ENCODE measurements around the gene RSPH10B.
"Not testable (repeated sequence)": the region's sequence is repeated elsewhere in the genome, so short reads cannot be mapped to it uniquely, and the experiment has no call there.

The RSPH10B gene

DNA sequence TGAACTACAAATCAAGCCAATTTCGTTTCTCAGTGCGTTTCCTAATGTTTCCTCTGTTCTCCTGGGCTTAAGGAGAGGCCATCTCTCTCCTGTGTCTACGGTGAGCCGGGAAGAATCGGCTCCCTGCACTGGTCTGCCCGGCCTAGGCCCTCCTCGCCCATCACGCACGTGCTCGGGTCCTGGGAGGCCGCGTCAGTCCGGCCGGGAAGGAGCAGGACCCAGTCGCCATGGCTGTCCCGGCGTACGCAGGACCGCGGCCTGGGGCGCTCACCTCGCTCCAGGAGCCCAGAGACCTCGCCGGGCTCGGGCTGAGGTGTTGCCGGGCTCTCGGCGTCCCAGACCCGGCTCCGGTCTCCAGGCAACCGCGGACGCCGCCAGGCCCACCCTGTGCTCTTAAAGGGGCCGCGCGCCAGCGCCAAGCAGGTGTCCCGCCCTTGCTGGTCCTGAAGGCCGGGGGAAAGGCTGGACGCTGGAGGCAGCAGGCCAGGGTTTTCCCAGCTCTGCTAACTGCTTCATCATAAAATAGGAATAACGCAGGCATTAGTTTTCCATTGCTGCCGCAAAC is at the start of gene RSPH10B:
Gene RSPH10B (minus strand): TSS at position 343 of the 565 bp plus-strand sequence. CDS start 3,573 bp downstream, outside the sequence.
- DNase-seq, result not testable (repeated sequence)

- no peak for DNase-seq
Observed at GRCh38 chr7:6016653-6016966, 46.1 kb upstream of the RSPH10B start.

DNA sequence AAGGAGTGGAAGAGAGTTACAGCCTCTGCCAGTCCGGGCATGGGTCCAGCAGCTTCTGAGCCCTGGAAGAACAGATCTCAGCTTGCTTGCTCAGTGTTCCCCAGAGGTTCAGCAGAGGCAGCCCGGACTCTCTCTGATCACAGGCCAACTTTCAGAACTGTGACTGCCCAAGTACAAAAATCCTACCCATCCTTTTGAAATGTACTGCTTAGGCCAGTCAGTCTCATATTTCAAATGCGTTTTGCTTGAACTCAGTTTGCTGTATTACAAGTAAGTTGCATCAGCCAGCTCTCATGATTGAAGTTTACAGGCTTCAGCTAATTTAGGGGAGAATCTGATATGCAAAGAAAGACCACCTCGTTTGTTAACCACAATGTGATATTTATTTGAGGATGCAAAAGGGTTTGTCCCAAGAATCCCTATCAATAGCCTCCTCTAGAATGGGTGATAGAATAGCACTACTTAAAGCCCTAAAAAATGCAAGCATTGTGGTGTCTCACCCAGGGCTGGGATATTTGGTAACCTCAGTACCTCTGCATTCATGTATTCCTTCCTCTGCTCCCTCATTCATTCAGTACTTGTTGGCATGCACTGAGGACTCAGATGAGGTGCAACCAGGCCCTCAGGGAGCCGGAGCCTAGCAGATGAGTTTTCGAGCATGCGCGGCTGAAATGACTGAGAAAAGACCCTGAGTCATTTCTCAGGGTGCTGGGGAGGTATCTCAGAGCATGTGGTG is 45.6 kb upstream of the RSPH10B start:
- peak; percentile 86 for DNase-seq

GRCh38 chr7:6012355-6013104 is 42.0 kb upstream of the RSPH10B start:
- no peak for DNase-seq

DNA sequence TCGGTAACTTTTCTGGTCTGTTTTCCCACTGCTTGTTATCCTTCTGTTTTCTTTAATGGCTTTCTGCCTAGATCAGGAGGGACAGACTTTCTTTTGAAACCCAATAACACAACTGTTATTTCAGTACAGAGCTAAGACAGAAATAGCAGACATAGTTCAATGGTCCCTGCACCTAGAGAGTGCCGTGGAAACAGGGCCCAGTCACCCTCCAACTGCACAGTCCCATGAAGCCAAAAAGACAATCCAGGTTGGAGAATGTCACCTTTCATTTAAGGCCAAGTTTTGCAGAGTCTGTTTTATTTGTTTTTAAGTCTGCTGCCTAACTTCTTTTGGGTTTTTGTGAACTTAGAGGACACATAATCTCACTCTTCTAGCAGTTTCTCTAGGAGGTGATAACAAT is 41.1 kb upstream of the RSPH10B start:
- no peak for DNase-seq

- not testable (repeated sequence) for DNase-seq
Observed at GRCh38 chr7:6010370-6010769, 39.9 kb upstream of the RSPH10B start.

DNA sequence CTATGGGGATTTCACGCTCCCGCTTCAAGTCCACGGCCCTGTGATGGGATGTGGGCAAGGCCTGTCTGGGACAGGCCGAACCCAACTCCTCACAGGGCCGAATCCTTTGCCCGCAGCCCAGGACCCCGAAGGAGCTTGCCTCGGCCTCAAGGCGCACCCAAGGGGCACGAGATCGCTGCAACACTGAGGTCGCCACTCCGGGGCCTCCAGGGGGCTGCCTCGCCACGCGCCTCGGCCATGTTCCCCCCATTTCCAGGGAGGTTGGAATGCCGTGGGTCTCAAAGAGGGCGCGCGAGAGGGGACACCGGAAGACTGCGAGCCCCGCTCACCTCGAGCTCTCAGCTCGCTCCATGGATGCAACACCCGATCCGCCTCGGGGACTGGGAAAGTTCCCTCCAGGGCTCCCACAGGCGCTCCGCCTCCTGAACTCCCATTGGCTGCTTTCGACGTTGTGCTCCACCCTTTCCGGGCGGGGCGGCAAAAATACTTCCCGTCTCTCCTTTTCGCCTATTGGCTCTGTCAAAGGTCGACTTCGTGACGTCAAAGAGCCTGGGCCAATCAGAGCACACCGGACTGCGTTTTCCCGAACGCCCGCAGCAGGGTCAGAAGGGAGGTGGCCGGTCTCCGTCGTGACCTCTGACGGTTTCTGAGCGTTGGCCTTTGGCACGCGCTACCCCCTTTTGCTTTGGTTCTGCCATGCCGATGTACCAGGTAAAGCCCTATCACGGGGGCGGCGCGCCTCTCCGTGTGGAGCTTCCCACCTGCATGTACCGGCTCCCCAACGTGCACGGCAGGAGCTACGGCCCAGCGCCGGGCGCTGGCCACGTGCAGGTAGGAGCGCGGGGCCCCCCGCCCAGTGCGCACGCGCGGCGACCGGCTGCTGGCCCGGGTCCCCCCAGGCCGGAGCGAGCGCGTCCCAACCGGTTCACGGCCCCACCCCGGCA is 38.5 kb upstream of the RSPH10B start, which contains the start of the genes AIMP2 and PMS2:
Gene AIMP2 (plus strand): TSS at position 605 of the 944 bp plus-strand sequence. CDS start 92 bp downstream, at position 697.
Gene PMS2 (minus strand): TSS at position 382 of the 944 bp plus-strand sequence. CDS start 30 bp downstream, at position 352.
- DNase-seq, result peak; percentile 99

- DNase-seq, result not testable (repeated sequence)
Observed at GRCh38 chr7:6007835-6008590, 37.5 kb upstream of the RSPH10B start.

DNA sequence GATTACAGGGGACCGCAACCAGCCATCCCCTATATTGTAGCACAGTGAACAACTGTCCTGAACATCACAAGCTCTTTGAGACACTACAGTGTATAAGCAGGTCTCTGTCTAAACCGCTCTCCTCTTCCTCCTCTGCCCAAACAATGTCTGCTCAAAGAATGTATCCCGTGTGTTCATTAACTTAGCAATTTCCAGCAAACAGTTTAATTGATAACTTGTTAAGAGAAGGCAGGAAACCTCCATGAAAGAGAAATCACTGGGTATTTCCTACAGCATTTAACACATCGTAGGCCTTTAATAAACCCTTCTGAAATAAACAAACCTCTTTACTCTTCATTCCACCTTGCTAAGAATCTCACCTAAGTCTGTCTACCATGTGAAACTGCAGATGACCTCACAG is 36.9 kb upstream of the RSPH10B start:
- no peak for DNase-seq

GRCh38 chr7:5997210-5997808 is 26.8 kb upstream of the RSPH10B start:
- peak; percentile 53 for DNase-seq

DNA sequence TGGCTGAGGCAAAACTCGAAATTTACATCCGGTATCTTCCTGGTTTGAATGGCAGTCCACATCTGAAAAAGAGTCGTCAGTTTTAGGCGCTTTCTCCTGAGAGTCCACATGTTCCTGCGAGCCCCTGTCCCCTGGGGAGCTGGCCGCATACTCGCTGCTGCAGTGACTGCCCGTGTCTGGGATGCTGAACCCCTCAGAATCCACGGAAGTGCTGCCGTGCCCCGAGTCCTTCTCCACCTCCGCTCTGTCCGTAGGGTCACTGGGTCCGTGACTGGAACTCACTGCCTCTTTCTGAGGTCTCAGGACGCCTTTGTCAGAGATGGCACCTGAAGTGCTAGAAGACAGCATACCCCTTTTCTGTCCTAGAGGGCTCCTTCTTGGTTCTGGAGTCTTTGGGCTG is 16.6 kb upstream of the RSPH10B start:
- DNase-seq, result not testable (repeated sequence)

DNA sequence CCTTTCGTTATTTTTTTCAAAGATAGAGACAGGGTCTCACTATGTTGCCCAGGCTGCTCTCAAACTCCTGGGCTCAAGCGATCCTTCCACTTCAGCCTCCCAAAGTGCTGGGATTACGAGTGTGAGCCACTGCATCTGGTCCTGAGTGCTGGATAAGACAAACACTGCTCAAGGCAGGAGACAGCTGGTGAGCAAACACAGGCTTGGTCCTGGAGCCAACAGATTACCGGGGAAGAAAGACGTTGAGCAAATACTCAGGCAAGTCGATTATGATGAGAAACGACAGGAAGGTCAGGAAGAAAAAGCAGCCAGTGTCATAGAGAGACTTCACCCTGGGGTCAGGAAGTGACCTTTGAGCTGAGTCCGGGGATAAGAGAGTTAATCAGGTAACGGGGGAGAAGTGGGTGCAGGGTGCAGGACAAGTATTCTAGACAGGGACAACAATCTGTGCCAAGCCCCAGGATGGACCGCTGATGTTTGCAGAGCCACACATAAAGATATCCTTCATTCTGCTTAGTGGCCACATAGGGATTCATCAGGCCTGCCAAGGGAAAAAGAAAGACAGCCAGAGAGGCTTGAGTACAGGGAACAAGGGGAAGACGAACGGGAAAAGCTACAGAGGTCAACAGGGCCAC is 9.3 kb upstream of the RSPH10B start:
- DNase-seq, result not testable (repeated sequence)

DNA sequence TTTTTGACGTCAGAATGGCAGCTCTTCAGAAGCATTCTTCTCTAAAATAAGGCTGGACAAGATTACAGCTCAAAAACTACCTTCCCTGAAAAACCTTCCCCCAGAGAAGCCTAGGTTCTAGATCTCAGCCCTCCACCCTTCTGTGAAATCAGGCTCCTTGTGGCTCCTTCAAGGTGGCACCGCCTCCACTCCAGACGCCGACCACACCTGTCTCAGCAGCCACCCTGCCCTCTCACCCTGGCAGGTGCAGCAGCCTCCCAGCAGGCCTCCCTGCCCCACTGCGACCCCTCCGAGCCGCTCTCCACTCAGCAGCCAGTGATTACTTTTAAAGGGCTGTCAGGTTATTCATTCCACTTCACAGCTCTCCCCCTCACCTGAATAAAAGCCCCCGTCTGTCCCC is 3.1 kb upstream of the RSPH10B start:
- not testable (repeated sequence) for DNase-seq

DNA sequence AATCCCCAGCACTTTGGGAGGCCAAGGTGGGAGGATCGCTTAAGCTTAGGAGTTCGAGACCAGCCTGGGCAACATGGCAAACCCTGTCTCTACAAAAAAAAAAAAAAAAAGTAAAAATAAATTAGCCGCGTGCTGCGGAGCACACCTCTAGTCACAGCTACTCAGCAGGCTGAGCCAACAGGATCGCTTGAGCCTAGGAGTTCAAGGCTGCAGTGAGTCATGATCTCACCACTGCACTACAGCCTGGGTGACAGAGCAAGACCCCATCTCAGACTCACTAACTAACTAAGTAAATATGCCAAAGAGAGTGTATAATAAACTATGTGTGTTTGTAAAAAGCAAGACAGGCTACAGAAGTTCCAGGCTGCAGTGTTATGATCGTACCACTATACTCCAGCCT is 6.7 kb downstream of the RSPH10B start:
- DNase-seq, result not testable (repeated sequence)

DNA sequence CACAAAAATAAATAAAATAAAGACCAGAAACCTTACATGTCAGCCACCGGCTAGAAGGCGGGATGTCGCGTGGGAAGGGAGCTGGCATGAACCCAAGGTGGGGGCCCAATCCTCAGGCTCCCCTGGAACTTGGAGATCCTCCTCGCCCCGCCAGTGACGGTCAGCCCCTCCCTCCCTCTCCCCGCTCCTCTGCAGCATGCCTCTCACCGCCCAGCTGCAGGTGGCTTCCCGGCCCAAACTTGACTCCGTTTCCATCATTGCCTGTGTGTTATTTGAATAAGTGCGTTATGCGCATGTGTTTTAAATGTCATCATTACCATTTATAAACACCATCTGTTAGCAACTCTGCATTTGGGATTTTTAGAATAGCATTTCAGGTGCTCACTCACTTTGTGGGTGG is 7.3 kb downstream of the RSPH10B start:
- DNase-seq, result not testable (repeated sequence)

DNA sequence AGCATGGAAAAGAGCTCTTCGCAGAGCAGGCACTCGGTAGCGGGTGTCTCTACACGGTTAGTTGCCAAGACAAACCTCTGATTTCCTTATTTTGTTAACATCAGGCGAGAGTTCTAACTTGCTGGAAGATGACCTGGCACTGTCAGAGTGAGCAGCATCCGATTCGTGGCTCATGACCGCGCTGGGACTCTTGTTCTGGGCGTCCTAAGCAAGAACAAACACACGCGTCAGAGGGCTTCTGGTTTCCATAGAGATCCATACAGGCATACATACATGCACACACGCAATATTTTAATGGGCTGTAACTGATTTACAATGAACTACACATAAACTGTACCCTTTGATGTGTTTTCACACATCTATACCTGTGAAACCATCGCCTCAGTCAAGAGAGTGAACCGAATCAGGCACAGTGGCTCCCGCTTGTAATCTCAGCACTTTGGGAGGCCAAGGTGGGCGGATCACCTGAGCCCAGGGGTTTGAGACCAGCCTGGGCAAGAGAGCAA is 35.5 kb downstream of the RSPH10B start:
- not testable (repeated sequence) for DNase-seq

- DNase-seq, result not testable (repeated sequence)
Observed at GRCh38 chr7:5931905-5932644, 38.4 kb downstream of the RSPH10B start.

GRCh38 chr7:5931250-5931649 is 39.2 kb downstream of the RSPH10B start:
- DNase-seq, result not testable (repeated sequence)

- DNase-seq, result not testable (repeated sequence)
Observed at GRCh38 chr7:5930290-5930689, 40.2 kb downstream of the RSPH10B start.

Data from right hindlimb (tissue), 1 donor.